NT2/D1 (cell line): Measurements from ENCODE around the gene SCGN.

Source experiments
- SUZ12 ChIP-seq: IDR thresholded peaks from 2 replicates; pipeline ENCODE4 v1.6.1; 2011; ENCODE audit not compliant: insufficient read length, insufficient read depth; ENCODE audit errors: extremely low read depth
- YY1 ChIP-seq: IDR thresholded peaks from 2 replicates; pipeline ENCODE4 v1.6.1; 2011; ENCODE audit not compliant: insufficient read length, insufficient read depth
- ZNF274 ChIP-seq: IDR thresholded peaks from 2 replicates; pipeline ENCODE4 v1.6.1; 2011; ENCODE audit warnings: mild to moderate bottlenecking, low read depth, low read length

DNA sequence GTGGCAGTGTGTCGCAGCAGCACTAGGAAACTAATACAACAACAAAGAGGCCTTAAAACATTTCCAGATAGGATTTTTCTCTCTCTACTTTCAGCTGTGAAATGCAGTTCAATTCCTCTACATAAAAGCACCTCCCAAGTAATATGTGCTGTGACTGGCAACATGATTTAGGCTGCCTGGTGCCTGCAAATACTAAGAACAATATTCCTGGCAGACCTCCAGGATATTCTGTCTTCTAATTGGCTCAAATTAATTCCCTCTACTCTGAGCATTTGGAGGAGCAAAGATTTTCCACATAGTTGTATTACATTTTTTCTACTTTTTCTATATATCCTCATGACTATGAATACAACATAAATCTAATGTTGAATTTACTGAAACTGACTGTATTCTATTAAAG lies 33.2 kb downstream of the SCGN start:
- TF ChIP-seq YY1 (no peak), ZNF274 (no peak), SUZ12 (no peak)
